HepG2 (cell line): ENCODE measurements around the gene PIK3CG.

Experiments
- CC2D1A ChIP-seq: sonication (generic); formaldehyde crosslinking; IDR thresholded peaks from 2 replicates; pipeline ENCODE4 v1.8.1; 2023; ENCODE audit warnings: mild to moderate bottlenecking, missing genetic modification reagents
- KDM1A ChIP-seq: IDR thresholded peaks from 2 replicates; pipeline ENCODE4 v1.6.1; 2016; ENCODE audit warnings: missing compliant biosample characterization
- NFE2L2 ChIP-seq: fragments of 150-350 bp; IDR thresholded peaks from 2 replicates; pipeline ENCODE4 v1.6.1; 2014; ENCODE audit warnings: low read length
- NR2F2 ChIP-seq: IDR thresholded peaks from 2 replicates; pipeline ENCODE4 v1.6.1; 2012; ENCODE audit warnings: low read depth, inconsistent platforms, borderline replicate concordance
- POLR2A ChIP-seq, 2 experiments: IDR thresholded peaks; 2 replicates each; pipeline ENCODE4 v1.6.1; 2011; ENCODE audit warnings: low read depth in 2 of 2, low read length in 2 of 2, mild to moderate bottlenecking in 1 of 2, moderate library complexity in 1 of 2; ENCODE audit not compliant: insufficient read depth in 1 of 2
- POLR2AphosphoS5 ChIP-seq: IDR thresholded peaks from 2 replicates; pipeline ENCODE4 v1.6.1; 2012; ENCODE audit warnings: low read depth, low read length
- REST ChIP-seq, 2 experiments: IDR thresholded peaks; 2 replicates each; pipeline ENCODE4 v1.6.1; 2011 to 2012; ENCODE audit warnings: low read length in 2 of 2, borderline replicate concordance in 1 of 2, low read depth in 1 of 2, mild to moderate bottlenecking in 1 of 2, moderate library complexity in 1 of 2
- SRSF4 ChIP-seq: fragments of 200-400 bp; formaldehyde crosslinking; IDR thresholded peaks from one replicate; pipeline ENCODE4 v1.6.1; 2018; ENCODE audit warnings: mild to moderate bottlenecking, low read depth, low read length, moderate library complexity; ENCODE audit not compliant: poor library complexity, severe bottlenecking

- no peak for TF ChIP-seq POLR2AphosphoS5
- no peak for TF ChIP-seq NFE2L2
- no peak for TF ChIP-seq NR2F2
- no peak for TF ChIP-seq POLR2A (IDR thresholded peaks at IDR 0.05; ENCODE audit: insufficient read depth in 1 of 2, low read depth in 2 of 2, low read length in 2 of 2)
- TF ChIP-seq SRSF4: no peak
- no peak for TF ChIP-seq REST (IDR thresholded peaks at IDR 0.05; ENCODE audit: borderline replicate concordance in 1 of 2, low read depth in 1 of 2, low read length in 2 of 2)
- no peak for TF ChIP-seq KDM1A (CRISPR knock-in tag)
- no peak for TF ChIP-seq CC2D1A
Measured at GRCh38 chr7:106891548-106892410, 26.7 kb downstream of the PIK3CG start.
